ENCODE data around the gene CPHXL. TPM values are rescaled to one million over a fixed set of nuclear protein-coding genes. Genes with fewer than 3 reads are reported as not detected.

Gene CPHXL
- total RNA-seq, 4 donors from 2014 or later: not detected

- Histone ChIP-seq H3K4me1 (no peaks in the 10 kb centered on the region), H3K27me3 (peaks cover 0 to 6% (median 0%) of the 10 kb centered on the region in 4 donors), H3K9me3 (peaks cover 0 to 15% (median 0%) of the 10 kb centered on the region in 3 donors), H3K27ac (no peak overlapping the region), H3K4me3 (no peak overlapping the region), H3K36me3 (no peaks in the 10 kb centered on the region)
- TF ChIP-seq CTCF (IDR thresholded peaks at IDR 0.05) (no peak), POLR2A (IDR thresholded peaks at IDR 0.05) (no peak)
- no peak for DNase-seq
- WGBS, 2 donors: 97% methylated on average over 2 of the region's 2 CpGs
- intact Hi-C loops (cut with DNase I): no loop called here
These were observed 15.9 kb downstream of the CPHXL start for GRCh38 chr16:75710344-75710743.

- Histone ChIP-seq H3K36me3 (no peaks in the 10 kb centered on the region), H3K9me3 (no peaks in the 10 kb centered on the region), H3K4me3 (no peak overlapping the region), H3K27me3 (no peaks in the 10 kb centered on the region), H3K4me1 (no peaks in the 10 kb centered on the region), H3K27ac (no peak overlapping the region)
- WGBS, 2 donors: 77 to 82% methylated on average over 4 of the region's 4 CpGs
- intact Hi-C loops (cut with DNase I): no loop called here
- DNase-seq: no peak
- TF ChIP-seq CTCF (IDR thresholded peaks at IDR 0.05): no peak
- TF ChIP-seq POLR2A (IDR thresholded peaks at IDR 0.05): no peak
These were observed 23.0 kb downstream of the CPHXL start for GRCh38 chr16:75703306-75703705.

GRCh38 chr16:75702242-75702641 is 24.0 kb downstream of the CPHXL start:
- TF ChIP-seq CTCF (IDR thresholded peaks at IDR 0.05) (no peak), POLR2A (IDR thresholded peaks at IDR 0.05) (no peak)
- H3K36me3 ChIP-seq: no peaks in the 10 kb centered on the region
- H3K9me3 ChIP-seq: no peaks in the 10 kb centered on the region
- intact Hi-C loops (cut with DNase I): no loop called here
- no peak overlapping the region for H3K4me3 ChIP-seq
- no peak for DNase-seq
- no peaks in the 10 kb centered on the region for H3K4me1 ChIP-seq
- H3K27ac ChIP-seq: no peak overlapping the region
- WGBS, 2 donors: 35 to 63% methylated on average over 2 of the region's 2 CpGs
- no peaks in the 10 kb centered on the region for H3K27me3 ChIP-seq

GRCh38 chr16:75701361-75701760 is 24.9 kb downstream of the CPHXL start, which contains the start of gene DUXB:
Gene DUXB (minus strand): TSS chr16:75701461. CDS start chr16:75701418, 43 bp downstream.
- no peaks in the 10 kb centered on the region for H3K9me3 ChIP-seq
- 75 to 85% methylated on average over 5 of the region's 5 CpGs for WGBS, 2 donors
- H3K4me3 ChIP-seq: no peak within 1 kb of the TSS
- no peaks in the 10 kb centered on the region for H3K4me1 ChIP-seq
- intact Hi-C loops (cut with DNase I): no loop called here
- no peak for DNase-seq
- no peaks in the 10 kb centered on the region for H3K27me3 ChIP-seq
- no peak within 1 kb of the TSS for H3K27ac ChIP-seq
- TF ChIP-seq POLR2A (IDR thresholded peaks at IDR 0.05): no peak
- no peak for TF ChIP-seq CTCF (IDR thresholded peaks at IDR 0.05)
- H3K36me3 ChIP-seq: no peaks in the 10 kb centered on the region

GRCh38 chr16:75697571-75697970 is 28.7 kb downstream of the CPHXL start:
- 90 to 91% methylated on average over 5 of the region's 5 CpGs for WGBS, 2 donors
- Histone ChIP-seq H3K9me3 (no peaks in the 10 kb centered on the region), H3K36me3 (no peaks in the 10 kb centered on the region), H3K27me3 (no peaks in the 10 kb centered on the region), H3K4me1 (no peaks in the 10 kb centered on the region), H3K4me3 (no peak overlapping the region), H3K27ac (no peak overlapping the region)
- intact Hi-C loops (cut with DNase I): no loop called here
- DNase-seq: no peak
- no peak for TF ChIP-seq POLR2A (IDR thresholded peaks at IDR 0.05)
- no peak for TF ChIP-seq CTCF (IDR thresholded peaks at IDR 0.05)
